Stomach smooth muscle (tissue), 2 donors: Measurements from ENCODE around the gene PNKP.
"Not testable (repeated sequence)": the region's sequence is repeated elsewhere in the genome, so short reads cannot be mapped to it uniquely, and the experiment has no call there.

Experiments
- H3K27ac ChIP-seq: one replicate; pipeline ENCODE4 v1.7.0; 2013; ENCODE audit warnings: mild to moderate bottlenecking, low read length, inconsistent platforms
- H3K27me3 ChIP-seq, 2 donors: one replicate each; pipeline ENCODE4 v1.7.0; 2013; ENCODE audit warnings: low read length in 2 of 2; ENCODE audit not compliant: insufficient read depth in 2 of 2, control insufficient read depth in 1 of 2
- H3K36me3 ChIP-seq, 2 donors: one replicate each; pipeline ENCODE4 v1.7.0; 2013; ENCODE audit warnings: low read length in 2 of 2; ENCODE audit not compliant: control insufficient read depth in 2 of 2, insufficient read depth in 2 of 2
- H3K4me1 ChIP-seq: one replicate; pipeline ENCODE4 v1.7.0; 2013; ENCODE audit warnings: low read length; ENCODE audit not compliant: control insufficient read depth, insufficient read depth
- H3K4me3 ChIP-seq, 2 donors: one replicate each; pipeline ENCODE4 v1.7.0; 2013; ENCODE audit warnings: low read length in 2 of 2
- H3K9ac ChIP-seq, 2 donors: one replicate each; pipeline ENCODE4 v1.7.0; 2013; ENCODE audit warnings: low read length in 2 of 2, mild to moderate bottlenecking in 1 of 2
- H3K9me3 ChIP-seq, 2 donors: one replicate each; pipeline ENCODE4 v1.7.0; 2013; ENCODE audit warnings: low read length in 2 of 2; ENCODE audit not compliant: control insufficient read depth in 2 of 2
- donor health status: healthy.
- donor health status: Pancreatic carcinoma.

The PNKP gene

GRCh38 chr19:49827034-49827433, 40.3 kb downstream of the PNKP start:
- H3K9ac ChIP-seq, result no peak overlapping the region
- H3K9me3 ChIP-seq, result no peaks in the 10 kb centered on the region
- H3K27ac ChIP-seq, result no peak overlapping the region
- no peaks in the 10 kb centered on the region for H3K4me1 ChIP-seq
- H3K27me3 ChIP-seq, result no peaks in the 10 kb centered on the region
- no peak overlapping the region for H3K4me3 ChIP-seq
- peaks cover 23 to 35% of the 10 kb centered on the region in 2 donors for H3K36me3 ChIP-seq

- H3K9me3 ChIP-seq, result no peaks in the 10 kb centered on the region
- no peak overlapping the region for H3K4me3 ChIP-seq
- no peak overlapping the region for H3K27ac ChIP-seq
- H3K9ac ChIP-seq, result no peak overlapping the region
- peaks cover 18 to 31% of the 10 kb centered on the region in 2 donors for H3K36me3 ChIP-seq
- H3K27me3 ChIP-seq, result no peaks in the 10 kb centered on the region
- H3K4me1 ChIP-seq, result no peaks in the 10 kb centered on the region
Measured at GRCh38 chr19:49824662-49825061, 42.7 kb downstream of the PNKP start.

- Histone ChIP-seq H3K36me3 (peaks cover 14 to 25% of the 10 kb centered on the region in 2 donors), H3K4me3 (no peak overlapping the region), H3K27ac (no peak overlapping the region), H3K9ac (no peak overlapping the region), H3K27me3 (no peaks in the 10 kb centered on the region), H3K9me3 (no peaks in the 10 kb centered on the region), H3K4me1 (peaks cover 10% of the 10 kb centered on the region)
Measured at GRCh38 chr19:49823472-49823871, 43.9 kb downstream of the PNKP start.

GRCh38 chr19:49820125-49820524, 47.3 kb downstream of the PNKP start:
- Histone ChIP-seq H3K9ac (no peak overlapping the region), H3K9me3 (no peaks in the 10 kb centered on the region), H3K36me3 (peaks cover 4 to 15% of the 10 kb centered on the region in 2 donors), H3K4me1 (peaks cover 12% of the 10 kb centered on the region), H3K27ac (no peak overlapping the region), H3K27me3 (no peaks in the 10 kb centered on the region), H3K4me3 (no peak overlapping the region)

- Histone ChIP-seq H3K4me3 (peak overlapping the region in 1 of 2 donors; percentile 96), H3K9ac (peak overlapping the region; percentile 92 to 93), H3K4me1 (peaks cover 12% of the 10 kb centered on the region), H3K36me3 (peaks cover 4 to 15% of the 10 kb centered on the region in 2 donors)
- not testable (repeated sequence) for H3K27me3 ChIP-seq, H3K27ac ChIP-seq, H3K9me3 ChIP-seq
Measured at GRCh38 chr19:49819452-49820115, 47.8 kb downstream of the PNKP start.

GRCh38 chr19:49818649-49819370, 48.6 kb downstream of the PNKP start:
- H3K9ac ChIP-seq, result peak overlapping the region; percentile 92 to 93

GRCh38 chr19:49817964-49818648, 49.3 kb downstream of the PNKP start, which contains the start of gene MED25:
MED25 (plus strand) TSS chr19:49818289; CDS start chr19:49818342, 53 bp downstream.
- Histone ChIP-seq H3K9me3 (no peaks in the 10 kb centered on the region), H3K9ac (peak within 1 kb of the TSS; percentile 92 to 93), H3K27ac (peak within 1 kb of the TSS; percentile 92), H3K4me3 (peak within 1 kb of the TSS; percentile 83 to 96), H3K4me1 (peaks cover 12% of the 10 kb centered on the region), H3K36me3 (peaks cover 0 to 6% of the 10 kb centered on the region in 2 donors), H3K27me3 (no peaks in the 10 kb centered on the region)

More at GRCh38 chr19:49818649-49819370, 48.6 kb downstream of the PNKP start:
- no peaks in the 10 kb centered on the region for H3K9me3 ChIP-seq
- no peaks in the 10 kb centered on the region for H3K27me3 ChIP-seq
- H3K4me3 ChIP-seq, result peak overlapping the region; percentile 83 to 96
- H3K36me3 ChIP-seq, result peaks cover 0 to 12% of the 10 kb centered on the region in 2 donors
- H3K4me1 ChIP-seq, result peaks cover 12% of the 10 kb centered on the region
- peak overlapping the region; percentile 92 for H3K27ac ChIP-seq

GRCh38 chr19:49816590-49816989, 50.8 kb downstream of the PNKP start:
- peak overlapping the region in 1 of 2 donors; percentile 96 for H3K4me3 ChIP-seq
- peaks cover 20% of the 10 kb centered on the region for H3K4me1 ChIP-seq
- no peak overlapping the region for H3K9ac ChIP-seq
- no peaks in the 10 kb centered on the region for H3K9me3 ChIP-seq
- no peaks in the 10 kb centered on the region for H3K27me3 ChIP-seq
- peak overlapping the region; percentile 92 for H3K27ac ChIP-seq
- H3K36me3 ChIP-seq, result peaks cover 0 to 5% of the 10 kb centered on the region in 2 donors

GRCh38 chr19:49814010-49814409, 53.4 kb downstream of the PNKP start:
- Histone ChIP-seq H3K4me3 (peak overlapping the region; percentile 93 to 97), H3K36me3 (no peaks in the 10 kb centered on the region), H3K9ac (peak overlapping the region in 1 of 2 donors; percentile 95)

GRCh38 chr19:49812997-49813861, 54.1 kb downstream of the PNKP start, which contains the start of gene FUZ:
FUZ (minus strand) TSS chr19:49813292; CDS start chr19:49813106, 186 bp downstream.
- H3K4me3 ChIP-seq, result peak within 1 kb of the TSS; percentile 93 to 97
- no peaks in the 10 kb centered on the region for H3K9me3 ChIP-seq
- H3K27me3 ChIP-seq, result no peaks in the 10 kb centered on the region
- peak within 1 kb of the TSS; percentile 80 to 95 for H3K9ac ChIP-seq
- H3K27ac ChIP-seq, result peak within 1 kb of the TSS; percentile 86
- peaks cover 24% of the 10 kb centered on the region for H3K4me1 ChIP-seq
- H3K36me3 ChIP-seq, result no peaks in the 10 kb centered on the region

More at GRCh38 chr19:49814010-49814409, 53.4 kb downstream of the PNKP start:
- peaks cover 24% of the 10 kb centered on the region for H3K4me1 ChIP-seq
- peak overlapping the region; percentile 86 for H3K27ac ChIP-seq
- H3K9me3 ChIP-seq, result no peaks in the 10 kb centered on the region
- no peaks in the 10 kb centered on the region for H3K27me3 ChIP-seq
